Mesendoderm (in vitro differentiated cells): ENCODE results near the gene SMIM1.

Experiments
- DNase-seq: peaks from one replicate; pipeline ENCODE4 v3.0.0; 2013
- H2AK5ac ChIP-seq: 2 replicates; pipeline ENCODE4 v1.6.1; 2013; ENCODE audit warnings: low read length, inconsistent platforms
- H2BK120ac ChIP-seq: 2 replicates; pipeline ENCODE4 v1.6.1; 2013; ENCODE audit warnings: low read depth, mild to moderate bottlenecking, low read length, moderate library complexity, mixed read lengths
- H2BK15ac ChIP-seq: replicated peaks from 2 replicates; pipeline ENCODE4 v1.6.1; 2013; ENCODE audit warnings: low read depth, mild to moderate bottlenecking, moderate library complexity
- H2BK5ac ChIP-seq: 2 replicates; pipeline ENCODE4 v1.6.1; 2013; ENCODE audit warnings: low read length, inconsistent platforms
- H3K18ac ChIP-seq: 2 replicates; pipeline ENCODE4 v1.6.1; 2013; ENCODE audit warnings: mild to moderate bottlenecking, low read length, mixed read lengths
- H3K23ac ChIP-seq: one replicate; pipeline ENCODE4 v1.6.1; 2013; ENCODE audit warnings: low read length
- H3K27ac ChIP-seq: 2 replicates; pipeline ENCODE4 v1.5.1; 2013; ENCODE audit warnings: low read depth, mild to moderate bottlenecking, inconsistent platforms, low read length, moderate library complexity
- H3K27me3 ChIP-seq: 2 replicates; pipeline ENCODE4 v1.6.1; 2013; ENCODE audit warnings: low read length, control low read depth, mild to moderate bottlenecking, inconsistent platforms; ENCODE audit not compliant: insufficient read depth, poor library complexity
- H3K36me3 ChIP-seq: 2 replicates; pipeline ENCODE4 v1.6.1; 2013; ENCODE audit warnings: low read length, inconsistent platforms; ENCODE audit not compliant: control insufficient read depth, insufficient read depth
- H3K4ac ChIP-seq: one replicate; pipeline ENCODE4 v1.6.1; 2013; ENCODE audit warnings: low read depth, mild to moderate bottlenecking, low read length, moderate library complexity
- H3K4me1 ChIP-seq: 2 replicates; pipeline ENCODE4 v1.6.1; 2013; ENCODE audit warnings: low read depth, low read length, inconsistent platforms; ENCODE audit not compliant: control insufficient read depth
- H3K4me2 ChIP-seq: 2 replicates; pipeline ENCODE4 v1.6.1; 2013; ENCODE audit warnings: low read length
- H3K4me3 ChIP-seq: 2 replicates; pipeline ENCODE4 v1.5.1; 2013; ENCODE audit warnings: mild to moderate bottlenecking, low read length
- H3K56ac ChIP-seq: one replicate; pipeline ENCODE4 v1.6.1; 2013; ENCODE audit warnings: low read length
- H3K79me1 ChIP-seq: 2 replicates; pipeline ENCODE4 v1.6.1; 2013; ENCODE audit warnings: low read length, inconsistent platforms
- H3K79me2 ChIP-seq: 2 replicates; pipeline ENCODE4 v1.6.1; 2013; ENCODE audit warnings: mild to moderate bottlenecking, low read length; ENCODE audit not compliant: control insufficient read depth, insufficient read depth
- H3K9ac ChIP-seq: 2 replicates; pipeline ENCODE4 v1.6.1; 2013; ENCODE audit warnings: low read length, inconsistent platforms
- H4K5ac ChIP-seq: one replicate; pipeline ENCODE4 v1.6.1; 2013; ENCODE audit warnings: low read length
- H4K8ac ChIP-seq: one replicate; pipeline ENCODE4 v1.6.1; 2013; ENCODE audit warnings: low read depth, mild to moderate bottlenecking, control low read depth, low read length, moderate library complexity
- WGBS: extraction: QIAGEN DNeasy Blood & Tissue Kit; methylation state at CpG from one replicate; pipeline ENCODE4 v1.1.7; 2013; ENCODE audit warnings: low lambda C conversion rate, missing lambda C conversion rate; ENCODE audit not compliant: insufficient coverage; ENCODE audit errors: extremely low coverage; 5-methylcytosine and 5-hydroxymethylcytosine counted together

Gene SMIM1

DNA sequence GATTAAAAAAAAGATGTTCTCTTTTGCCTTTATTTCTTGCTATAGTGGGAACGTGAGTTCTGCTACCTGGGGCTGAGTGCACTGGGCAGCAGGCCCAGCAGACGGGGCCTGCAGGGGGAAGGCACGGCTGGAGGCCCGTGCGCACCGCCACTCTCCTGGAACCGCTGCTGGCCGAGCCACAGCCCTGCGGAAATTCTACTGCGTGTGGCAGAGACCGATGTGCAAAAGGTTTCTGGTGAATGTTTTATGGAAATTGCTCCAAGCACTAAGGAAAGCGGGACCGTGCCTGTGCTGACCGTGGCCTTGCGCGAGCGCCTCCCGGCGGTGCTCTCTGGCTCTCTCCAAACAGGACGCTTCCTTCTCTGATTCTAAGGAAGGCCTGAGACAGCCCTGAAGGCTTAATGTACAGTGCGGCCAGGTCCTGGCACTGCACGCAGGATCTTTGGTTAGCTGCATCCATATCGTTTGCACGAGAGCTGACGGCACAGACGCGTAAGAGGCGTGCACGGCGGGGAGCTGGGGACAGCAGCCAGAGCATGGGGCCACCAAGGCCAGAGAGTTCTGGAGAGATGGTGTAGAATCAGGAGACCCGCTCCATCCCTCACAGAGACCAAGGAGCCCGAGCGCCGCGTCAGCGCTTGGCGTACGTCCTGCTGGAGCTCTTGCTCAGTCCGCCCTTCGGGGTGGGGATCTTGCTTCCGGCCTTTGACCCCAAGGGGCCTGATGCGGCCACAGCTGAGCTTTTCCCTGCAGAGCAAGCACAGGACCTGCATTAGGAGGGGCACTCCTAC, 42.4 kb downstream of the SMIM1 start:
- Histone ChIP-seq H3K79me2 (no peaks in the 10 kb centered on the region), H3K79me1 (no peaks in the 10 kb centered on the region), H3K23ac (no peak overlapping the region), H4K5ac (no peak overlapping the region), H2AK5ac (no peak overlapping the region), H2BK120ac (no peak overlapping the region), H3K4ac (no peak overlapping the region), H3K27me3 (no peaks in the 10 kb centered on the region), H3K4me2 (no peak overlapping the region), H3K4me1 (no peaks in the 10 kb centered on the region), H4K8ac (no peak overlapping the region), H3K56ac (no peak overlapping the region), H3K9ac (no peak overlapping the region), H2BK5ac (no peak overlapping the region), H3K18ac (no peak overlapping the region), H2BK15ac (no peak overlapping the region), H3K36me3 (no peaks in the 10 kb centered on the region), H3K4me3 (no peak overlapping the region), H3K27ac (no peak overlapping the region)
- no CpG with 5 or more reads among the region's 42 CpGs for WGBS
- DNase-seq, result no peak

DNA sequence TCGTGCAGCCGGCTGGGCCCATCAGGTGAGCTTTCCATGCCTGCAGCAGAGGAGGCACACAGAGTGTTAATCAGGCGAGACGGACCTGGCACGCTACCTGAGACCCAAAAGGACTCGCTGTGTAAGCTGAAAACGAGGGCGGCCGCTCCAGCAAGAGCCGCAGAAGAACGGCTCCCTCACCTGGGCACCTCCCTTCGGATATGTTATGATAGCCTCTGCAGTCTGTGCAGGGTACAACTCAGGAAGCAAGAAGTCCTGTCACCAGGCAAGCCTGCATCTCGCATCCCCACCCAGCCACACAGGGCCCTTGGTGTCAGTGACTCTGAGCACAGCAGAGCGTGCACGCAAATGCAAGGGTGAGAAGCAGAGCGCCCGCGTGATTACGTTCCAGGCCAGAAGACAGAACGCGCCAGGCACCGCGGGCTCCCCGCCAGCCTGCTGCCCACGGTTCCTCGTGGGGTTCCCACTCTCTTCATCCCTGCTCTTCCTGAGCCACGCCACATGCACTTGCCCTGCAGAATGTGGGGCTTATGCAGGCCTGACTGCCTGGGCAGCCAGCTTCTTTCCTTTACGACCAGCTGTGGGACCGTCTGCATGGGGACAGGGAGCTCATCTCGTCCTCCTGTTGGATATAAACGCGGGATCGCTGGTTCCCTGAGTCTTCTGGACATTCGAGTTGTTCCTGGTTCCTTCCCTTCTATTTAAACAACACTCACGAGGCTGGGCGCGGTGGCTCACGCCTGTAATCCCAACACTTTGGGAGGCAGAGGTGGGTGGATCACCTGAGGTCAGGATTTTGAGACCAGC, 44.0 kb downstream of the SMIM1 start:
- Histone ChIP-seq H3K56ac (no peak overlapping the region), H2AK5ac (no peak overlapping the region), H3K18ac (no peak overlapping the region), H3K4me2 (no peak overlapping the region), H2BK120ac (no peak overlapping the region), H4K8ac (no peak overlapping the region), H3K79me1 (no peaks in the 10 kb centered on the region), H3K4me3 (no peak overlapping the region), H3K4me1 (no peaks in the 10 kb centered on the region), H3K79me2 (no peaks in the 10 kb centered on the region), H4K5ac (no peak overlapping the region), H3K27ac (no peak overlapping the region), H2BK15ac (no peak overlapping the region), H3K36me3 (no peaks in the 10 kb centered on the region), H3K23ac (no peak overlapping the region), H3K27me3 (no peaks in the 10 kb centered on the region), H2BK5ac (no peak overlapping the region), H3K4ac (no peak overlapping the region), H3K9ac (no peak overlapping the region)
- DNase-seq, result no peak
- no CpG with 5 or more reads among the region's 38 CpGs for WGBS

DNA sequence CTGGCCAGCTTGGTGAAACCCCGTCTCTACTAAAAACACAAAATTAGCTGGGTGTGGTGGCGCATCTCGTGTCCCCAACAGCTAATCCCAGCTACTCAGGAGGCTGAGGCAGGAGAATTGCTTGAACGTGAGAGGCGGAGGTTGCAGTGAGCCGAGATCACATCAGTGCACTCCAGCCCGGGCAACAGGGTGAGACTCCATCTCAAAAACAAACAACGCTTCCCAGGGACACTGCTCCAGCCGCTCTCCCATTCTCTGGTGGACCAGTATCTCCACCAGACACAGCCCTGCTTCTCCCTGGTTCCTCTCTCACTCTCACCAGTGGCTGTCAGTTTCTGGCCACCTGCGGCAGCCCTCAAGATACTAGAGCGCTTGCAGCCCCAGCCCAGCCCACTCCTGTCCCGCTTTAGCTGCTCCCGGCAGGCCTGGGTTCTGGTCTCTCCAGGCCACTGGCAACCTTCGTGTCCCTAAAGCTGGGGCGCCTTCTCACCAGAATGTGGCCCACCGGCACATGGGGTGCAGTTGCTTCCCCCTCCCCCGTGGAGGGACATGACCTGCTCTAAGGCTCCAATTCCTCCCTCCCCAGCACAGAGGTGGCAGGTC, 44.7 kb downstream of the SMIM1 start:
- Histone ChIP-seq H3K36me3 (no peaks in the 10 kb centered on the region), H2AK5ac (no peak overlapping the region), H3K4me2 (no peak overlapping the region), H2BK5ac (no peak overlapping the region), H3K79me2 (no peaks in the 10 kb centered on the region), H4K5ac (no peak overlapping the region), H3K9ac (no peak overlapping the region), H3K27ac (no peak overlapping the region), H3K27me3 (no peaks in the 10 kb centered on the region), H3K23ac (no peak overlapping the region), H4K8ac (no peak overlapping the region), H3K4ac (no peak overlapping the region), H3K18ac (no peak overlapping the region), H3K79me1 (no peaks in the 10 kb centered on the region), H3K4me3 (no peak overlapping the region), H3K56ac (no peak overlapping the region), H2BK15ac (no peak overlapping the region), H3K4me1 (no peaks in the 10 kb centered on the region), H2BK120ac (no peak overlapping the region)
- DNase-seq, result no peak
- no CpG with 5 or more reads among the region's 17 CpGs for WGBS

DNA sequence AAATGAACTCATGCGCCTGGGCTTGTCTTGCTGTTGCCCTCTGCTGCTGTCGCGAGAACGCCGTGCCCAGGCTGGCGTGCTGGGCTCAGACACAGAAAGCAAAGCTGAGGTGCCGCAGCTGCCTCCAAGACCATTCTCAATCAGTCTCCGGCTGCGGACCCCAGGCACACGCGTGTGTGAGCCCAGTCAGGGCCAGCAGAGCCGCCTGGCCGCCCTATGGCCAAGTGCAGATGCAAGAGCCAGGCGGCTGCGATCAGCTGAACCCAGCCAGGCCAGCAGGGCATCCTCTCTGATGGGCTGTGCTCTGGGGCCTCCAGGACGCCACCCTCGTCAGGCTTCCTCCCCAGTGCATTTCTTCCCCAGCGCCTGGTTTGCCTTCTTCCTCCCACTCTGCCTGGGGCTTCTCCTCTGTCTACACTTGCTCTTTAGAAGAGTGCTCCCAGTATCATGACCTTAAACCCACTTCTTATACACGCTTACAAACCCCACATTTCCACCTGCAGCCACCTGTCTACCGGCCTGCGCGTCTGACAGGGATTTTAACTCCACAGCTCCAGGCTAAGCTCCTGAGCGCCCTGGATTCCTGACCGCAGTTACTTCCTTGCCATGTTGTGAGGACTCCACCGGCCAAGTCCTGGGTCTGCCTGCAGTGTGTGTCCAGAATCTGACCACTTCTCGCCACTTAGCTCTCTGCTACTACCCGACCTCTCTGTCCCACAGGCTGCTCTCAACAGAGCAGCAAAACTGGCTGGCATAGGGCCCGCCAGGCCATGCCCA, 45.5 kb downstream of the SMIM1 start:
- Histone ChIP-seq H3K4me3 (no peak overlapping the region), H2BK15ac (no peak overlapping the region), H3K4me1 (no peaks in the 10 kb centered on the region), H3K27me3 (no peaks in the 10 kb centered on the region), H3K9ac (no peak overlapping the region), H3K27ac (no peak overlapping the region), H2BK120ac (no peak overlapping the region), H3K36me3 (no peaks in the 10 kb centered on the region), H3K18ac (no peak overlapping the region), H2AK5ac (no peak overlapping the region), H4K8ac (no peak overlapping the region), H4K5ac (no peak overlapping the region), H3K56ac (no peak overlapping the region), H3K4ac (no peak overlapping the region), H2BK5ac (no peak overlapping the region), H3K79me1 (no peaks in the 10 kb centered on the region), H3K23ac (no peak overlapping the region), H3K4me2 (no peak overlapping the region), H3K79me2 (no peaks in the 10 kb centered on the region)
- WGBS, result no CpG with 5 or more reads among the region's 28 CpGs
- DNase-seq, result no peak

- Histone ChIP-seq H3K18ac (no peak overlapping the region), H3K4me1 (no peaks in the 10 kb centered on the region), H2AK5ac (no peak overlapping the region), H3K79me1 (no peaks in the 10 kb centered on the region), H4K5ac (no peak overlapping the region), H2BK5ac (no peak overlapping the region), H4K8ac (no peak overlapping the region), H3K36me3 (no peaks in the 10 kb centered on the region), H3K23ac (no peak overlapping the region), H2BK15ac (no peak overlapping the region), H3K4ac (no peak overlapping the region), H3K27me3 (no peaks in the 10 kb centered on the region), H3K4me2 (no peak overlapping the region), H2BK120ac (no peak overlapping the region), H3K4me3 (no peak overlapping the region), H3K27ac (no peak overlapping the region), H3K56ac (no peak overlapping the region), H3K9ac (no peak overlapping the region), H3K79me2 (no peaks in the 10 kb centered on the region)
- WGBS, result no CpG with 5 or more reads among the region's 10 CpGs
- DNase-seq, result no peak
Measured at GRCh38 chr1:3819771-3820200, 47.2 kb downstream of the SMIM1 start.
